WTC11 (cell line): ENCODE results near the gene KCTD20. TPM values are rescaled to one million over a fixed set of nuclear protein-coding genes. Genes with fewer than 3 reads are reported as not detected.

Experiments
- ATAC-seq: fragments of 200-7000 bp; cut with Tn5 transposase; 2 replicates; pipeline ENCODE4 v1.10.0; 2021; ENCODE audit warnings: mild to moderate bottlenecking, moderate library complexity
- CTCF ChIA-PET: fragments of 300-600 bp; sonication (Branson Sonifier 250); formaldehyde crosslinking; loops from one replicate; lab custom pipeline; 2021; ENCODE audit warnings: antibody characterized with exemption; lab: Charles Lee
- POLR2A ChIA-PET: fragments of 350-600 bp; sonication (Branson Sonifier 250); formaldehyde crosslinking; loops from one replicate; lab custom pipeline; 2021; ENCODE audit warnings: antibody characterized with exemption; lab: Charles Lee
- DNase-seq: peaks from one replicate; pipeline ENCODE4 v3.0.0; 2021; ENCODE audit warnings: low spot score
- H3K27ac Mint-ChIP-seq: 2 replicates; pipeline ENCODE4 v1.8.0; 2021; ENCODE audit warnings: mixed read lengths
- H3K27me3 Mint-ChIP-seq: 2 replicates; pipeline ENCODE4 v1.8.0; 2021; ENCODE audit warnings: low read depth, mild to moderate bottlenecking, moderate library complexity, mixed read lengths
- H3K36me3 Mint-ChIP-seq: 2 replicates; pipeline ENCODE4 v1.8.0; 2021; ENCODE audit warnings: mixed read lengths
- H3K4me1 Mint-ChIP-seq: 2 replicates; pipeline ENCODE4 v1.8.0; 2022; ENCODE audit warnings: mixed read lengths
- H3K4me3 Mint-ChIP-seq: 2 replicates; pipeline ENCODE4 v1.8.0; 2021; ENCODE audit warnings: mild to moderate bottlenecking, moderate library complexity, mixed read lengths
- H3K9me3 Mint-ChIP-seq: 2 replicates; pipeline ENCODE4 v1.8.0; 2021; ENCODE audit warnings: mixed read lengths
- ATF1 ChIP-seq: sonication (generic); formaldehyde crosslinking; IDR thresholded peaks from 2 replicates; pipeline ENCODE4 v1.8.1; 2023; ENCODE audit warnings: mild to moderate bottlenecking, moderate library complexity, missing genetic modification reagents
- CDX4 ChIP-seq: fragments of 250-450 bp; sonication (Bioruptor Pico); IDR thresholded peaks from 2 replicates; pipeline ENCODE4 v1.9.0; 2021; ENCODE audit warnings: moderate library complexity, mild to moderate bottlenecking, inconsistent platforms, borderline replicate concordance
- ELF4 ChIP-seq: sonication (generic); formaldehyde crosslinking; IDR thresholded peaks from 2 replicates; pipeline ENCODE4 v1.8.1; 2022; ENCODE audit warnings: low read depth, mild to moderate bottlenecking, moderate library complexity, missing genetic modification reagents
- FOXP4 ChIP-seq: sonication (generic); formaldehyde crosslinking; IDR thresholded peaks from 2 replicates; pipeline ENCODE4 v1.8.0; 2022; ENCODE audit warnings: mild to moderate bottlenecking, missing genetic modification reagents
- GRHL2 ChIP-seq: fragments of 250-450 bp; sonication (Bioruptor Pico); IDR thresholded peaks from 2 replicates; pipeline ENCODE4 v1.8.0; 2022; ENCODE audit warnings: mild to moderate bottlenecking, moderate library complexity; ENCODE audit not compliant: insufficient replicate concordance, severe bottlenecking
- HMGXB4 ChIP-seq: sonication (generic); formaldehyde crosslinking; IDR thresholded peaks from 2 replicates; pipeline ENCODE4 v1.8.1; 2023; ENCODE audit warnings: mild to moderate bottlenecking, moderate library complexity, missing genetic modification reagents
- IRF1 ChIP-seq: sonication (generic); formaldehyde crosslinking; IDR thresholded peaks from 2 replicates; pipeline ENCODE4 v1.8.0; 2023; ENCODE audit warnings: missing genetic modification reagents
- IRF2 ChIP-seq: sonication (generic); formaldehyde crosslinking; IDR thresholded peaks from 2 replicates; pipeline ENCODE4 v1.8.0; 2022; ENCODE audit warnings: low read depth, missing genetic modification reagents, borderline replicate concordance
- JUN ChIP-seq: sonication (generic); formaldehyde crosslinking; IDR thresholded peaks from 2 replicates; pipeline ENCODE4 v1.8.0; 2023; ENCODE audit warnings: mild to moderate bottlenecking, missing genetic modification reagents
- MAX ChIP-seq: sonication (generic); formaldehyde crosslinking; IDR thresholded peaks from 2 replicates; pipeline ENCODE4 v1.8.0; 2022; ENCODE audit warnings: mild to moderate bottlenecking, missing genetic modification reagents
- NFYB ChIP-seq: sonication (generic); formaldehyde crosslinking; conservative IDR thresholded peaks from 2 replicates; pipeline ENCODE4 v1.8.0; 2022; ENCODE audit warnings: low read depth, missing genetic modification reagents
- NR2C2 ChIP-seq: sonication (generic); formaldehyde crosslinking; IDR thresholded peaks from 2 replicates; pipeline ENCODE4 v1.8.0; 2022; ENCODE audit warnings: mild to moderate bottlenecking, missing genetic modification reagents
- RELA ChIP-seq: sonication (generic); formaldehyde crosslinking; IDR thresholded peaks from 2 replicates; pipeline ENCODE4 v1.8.1; 2022; ENCODE audit warnings: missing genetic modification reagents, mild to moderate bottlenecking, borderline replicate concordance
- SMAD3 ChIP-seq: sonication (generic); formaldehyde crosslinking; IDR thresholded peaks from 2 replicates; pipeline ENCODE4 v1.8.0; 2022; ENCODE audit warnings: missing genetic modification reagents, mild to moderate bottlenecking, borderline replicate concordance
- STAT6 ChIP-seq: sonication (generic); formaldehyde crosslinking; conservative IDR thresholded peaks from 2 replicates; pipeline ENCODE4 v1.8.1; 2023; ENCODE audit warnings: mild to moderate bottlenecking, low read depth, missing genetic modification reagents, moderate library complexity
- ZBTB43 ChIP-seq: sonication (generic); formaldehyde crosslinking; IDR thresholded peaks from 2 replicates; pipeline ENCODE4 v1.8.1; 2023; ENCODE audit warnings: mild to moderate bottlenecking, missing genetic modification reagents
- ZNF121 ChIP-seq: sonication (generic); formaldehyde crosslinking; IDR thresholded peaks from 2 replicates; pipeline ENCODE4 v1.8.0; 2023; ENCODE audit warnings: missing genetic modification reagents
- ZNF138 ChIP-seq: sonication (generic); formaldehyde crosslinking; conservative IDR thresholded peaks from 2 replicates; pipeline ENCODE4 v1.8.1; 2022; ENCODE audit warnings: mild to moderate bottlenecking, moderate library complexity, missing genetic modification reagents
- ZNF263 ChIP-seq: sonication (generic); formaldehyde crosslinking; IDR thresholded peaks from 2 replicates; pipeline ENCODE4 v1.8.1; 2022; ENCODE audit warnings: low read depth, mild to moderate bottlenecking, moderate library complexity, missing genetic modification reagents
- ZSCAN18 ChIP-seq: fragments of 250-450 bp; sonication (Bioruptor Pico); IDR thresholded peaks from 2 replicates; pipeline ENCODE4 v2.1.2; 2022; ENCODE audit warnings: mild to moderate bottlenecking, moderate library complexity
- total RNA-seq: library from RNA; stranded (reverse); gene quantifications from 3 replicates; pipeline ENCODE4 v1.2.3, GENCODE V29; 2021

KCTD20 gene
- total RNA-seq, 1 experiment from 2014 or later: 26.7 TPM

GRCh38 chr6:36484736-36485135 is 41.9 kb downstream of the KCTD20 start:
- Mint-ChIP-seq H3K36me3 (peaks cover 43% of the 10 kb centered on the region), H3K4me3 (no peak overlapping the region), H3K4me1 (no peaks in the 10 kb centered on the region), H3K27me3 (no peaks in the 10 kb centered on the region), H3K27ac (no peak overlapping the region), H3K9me3 (no peaks in the 10 kb centered on the region)
- TF ChIP-seq ZNF121: no peak
- no peak for TF ChIP-seq HMGXB4 (CRISPR knock-in tag)
- TF ChIP-seq STAT6 (CRISPR knock-in tag): no peak
- no peak for TF ChIP-seq CDX4 (CRISPR knock-in tag)
- TF ChIP-seq NFYB: no peak
- no peak for TF ChIP-seq ZNF138
- no peak for TF ChIP-seq JUN (CRISPR knock-in tag)
- no peak for TF ChIP-seq IRF2 (CRISPR knock-in tag)
- no peak for TF ChIP-seq RELA (CRISPR knock-in tag)
- TF ChIP-seq ZNF263 (CRISPR knock-in tag): no peak
- TF ChIP-seq MAX (CRISPR knock-in tag): no peak
- TF ChIP-seq SMAD3: no peak
- TF ChIP-seq IRF1 (CRISPR knock-in tag): no peak
- TF ChIP-seq ZSCAN18 (CRISPR knock-in tag): no peak
- no peak for TF ChIP-seq GRHL2 (CRISPR knock-in tag)
- no peak for TF ChIP-seq ATF1 (CRISPR knock-in tag)
- no peak for TF ChIP-seq ELF4 (CRISPR knock-in tag)
- no peak for TF ChIP-seq FOXP4 (CRISPR knock-in tag)
- no peak for TF ChIP-seq NR2C2
- TF ChIP-seq ZBTB43: no peak
- DNase-seq: no peak
- ChIA-PET POLR2A (interaction anchor here (1.0 kb wide), 1 partner anchor 41 kb away, joined by 3 read pairs; no protein-coding TSS in a partner anchor), CTCF (no interaction called here)
- no peak for ATAC-seq
